Measurements from ENCODE around the gene PTPRR. TPM values are rescaled to one million over a fixed set of nuclear protein-coding genes. Genes with fewer than 3 reads are reported as not detected.

PTPRR gene
- total RNA-seq, 4 donors from 2014 or later, result 0.15 TPM; not detected in 3

DNA sequence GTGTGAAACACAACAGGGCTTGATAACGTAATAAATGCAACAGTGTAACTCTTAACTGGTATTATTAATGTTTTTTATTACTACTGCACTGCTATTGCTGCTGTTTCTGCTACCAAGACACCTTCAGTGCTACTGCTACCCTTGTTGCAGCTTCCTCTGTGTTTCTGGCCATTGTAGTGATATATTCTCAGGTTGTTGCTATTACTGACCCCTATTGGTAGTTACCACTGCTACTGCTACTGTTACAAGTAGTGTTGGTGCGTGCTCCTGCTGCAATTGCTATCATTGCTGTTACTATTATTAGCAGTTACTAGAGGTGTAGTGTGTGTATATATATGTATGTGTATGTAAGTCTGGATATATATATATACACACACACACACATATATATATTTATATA lies 196.1 kb downstream of the PTPRR start:
- no peak for DNase-seq (ENCODE audit: low spot score in 2 of 2)
- H3K4me3 ChIP-seq (ENCODE audit: low read depth, poor library complexity, severe bottlenecking), result no peak overlapping the region
- TF ChIP-seq, protein P1, sequence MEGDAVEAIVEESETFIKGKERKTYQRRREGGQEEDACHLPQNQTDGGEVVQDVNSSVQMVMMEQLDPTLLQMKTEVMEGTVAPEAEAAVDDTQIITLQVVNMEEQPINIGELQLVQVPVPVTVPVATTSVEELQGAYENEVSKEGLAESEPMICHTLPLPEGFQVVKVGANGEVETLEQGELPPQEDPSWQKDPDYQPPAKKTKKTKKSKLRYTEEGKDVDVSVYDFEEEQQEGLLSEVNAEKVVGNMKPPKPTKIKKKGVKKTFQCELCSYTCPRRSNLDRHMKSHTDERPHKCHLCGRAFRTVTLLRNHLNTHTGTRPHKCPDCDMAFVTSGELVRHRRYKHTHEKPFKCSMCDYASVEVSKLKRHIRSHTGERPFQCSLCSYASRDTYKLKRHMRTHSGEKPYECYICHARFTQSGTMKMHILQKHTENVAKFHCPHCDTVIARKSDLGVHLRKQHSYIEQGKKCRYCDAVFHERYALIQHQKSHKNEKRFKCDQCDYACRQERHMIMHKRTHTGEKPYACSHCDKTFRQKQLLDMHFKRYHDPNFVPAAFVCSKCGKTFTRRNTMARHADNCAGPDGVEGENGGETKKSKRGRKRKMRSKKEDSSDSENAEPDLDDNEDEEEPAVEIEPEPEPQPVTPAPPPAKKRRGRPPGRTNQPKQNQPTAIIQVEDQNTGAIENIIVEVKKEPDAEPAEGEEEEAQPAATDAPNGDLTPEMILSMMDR (IDR thresholded peaks at IDR 0.05), result no peak
- TF ChIP-seq POLR2A (IDR thresholded peaks at IDR 0.05), result no peak
- intact Hi-C loops (cut with DNase I; ENCODE audit: low total_unique reads), result loop anchor here (10.0 kb wide), 1 partner anchor 840 kb away; no protein-coding TSS in a partner anchor
- 80 to 85% methylated on average over 2 of the region's 2 CpGs for WGBS, 2 donors

DNA sequence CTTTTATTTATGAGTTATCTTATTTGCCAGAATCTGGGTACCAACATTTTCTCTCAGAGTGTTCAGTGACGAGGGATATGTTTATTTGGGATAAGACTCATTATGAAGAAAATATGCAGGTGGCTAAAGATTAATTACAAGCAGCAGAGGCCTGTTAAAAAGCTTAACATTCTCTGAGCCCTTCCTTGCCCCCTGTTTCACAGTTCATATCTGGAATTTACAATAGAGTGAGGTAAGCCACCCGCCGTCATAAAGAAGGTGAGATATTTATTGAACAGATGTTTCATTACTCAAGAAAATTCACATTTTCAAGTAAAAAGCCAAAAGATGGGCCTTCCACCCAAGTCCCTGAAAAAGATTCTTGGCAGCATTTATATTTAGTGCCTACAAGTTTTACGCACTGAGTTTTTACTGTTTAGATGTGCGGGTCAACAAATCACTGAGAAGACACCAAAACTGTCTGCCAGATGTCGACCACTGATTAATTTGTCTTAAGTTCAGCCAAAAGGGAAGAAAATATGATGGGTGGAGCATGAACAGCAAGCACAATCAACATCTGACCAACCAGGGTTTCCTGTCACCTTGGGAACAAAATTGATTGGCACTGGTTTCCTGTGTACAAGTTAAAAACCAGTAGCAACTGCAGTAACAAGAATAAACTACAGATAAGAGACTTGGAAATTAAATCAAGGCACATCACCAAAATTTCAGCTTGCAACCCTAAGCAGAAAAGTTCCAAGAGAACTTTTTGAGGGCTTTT lies 197.8 kb downstream of the PTPRR start:
- 63 to 64% methylated on average over 6 of the region's 6 CpGs for WGBS, 2 donors
- intact Hi-C loops (cut with DNase I; ENCODE audit: low total_unique reads), result loop anchor here (10.0 kb wide), 1 partner anchor 838 kb away; no protein-coding TSS in a partner anchor
- H3K4me3 ChIP-seq (ENCODE audit: low read depth, poor library complexity, severe bottlenecking), result no peak overlapping the region
- DNase-seq (ENCODE audit: low spot score in 2 of 2), result no peak
- no peak for TF ChIP-seq POLR2A (IDR thresholded peaks at IDR 0.05)
- TF ChIP-seq, protein P1 (IDR thresholded peaks at IDR 0.05), result no peak

DNA sequence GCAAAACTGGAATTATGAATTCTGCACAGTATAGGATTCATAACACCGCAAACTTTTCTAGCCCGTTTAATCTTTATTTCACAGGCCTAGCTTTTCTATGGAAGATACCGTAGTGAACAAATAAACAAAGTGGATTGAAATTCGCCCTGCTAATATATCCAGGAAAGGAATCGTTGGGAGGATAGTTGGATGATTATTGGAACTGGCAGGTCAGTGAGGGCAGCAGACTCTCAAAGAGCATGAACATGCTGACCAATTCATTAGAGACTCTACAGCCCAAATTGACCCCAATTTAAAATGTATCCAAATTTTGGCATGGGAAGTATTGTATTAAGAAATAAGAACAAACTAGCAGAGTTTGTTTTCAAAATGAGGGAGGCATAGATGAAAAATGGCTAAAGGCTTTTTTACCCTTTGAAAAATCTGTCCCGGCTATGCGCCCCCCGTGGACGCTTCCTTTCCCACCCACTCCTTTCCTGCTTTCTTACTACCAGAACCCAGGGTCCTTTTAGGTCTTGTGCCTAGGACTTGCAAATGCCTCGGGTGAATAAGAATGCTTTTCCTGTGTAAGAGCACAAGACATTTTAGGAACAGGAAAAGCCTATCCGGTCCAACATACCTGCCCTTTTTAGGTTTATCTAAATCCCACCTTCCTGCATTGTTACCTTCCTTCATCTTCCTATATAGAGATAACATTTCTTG lies 198.7 kb downstream of the PTPRR start:
- no peak for TF ChIP-seq POLR2A (IDR thresholded peaks at IDR 0.05)
- TF ChIP-seq, protein P1 (IDR thresholded peaks at IDR 0.05), result no peak
- intact Hi-C loops (cut with DNase I; ENCODE audit: low total_unique reads), result loop anchor here (10.0 kb wide), 1 partner anchor 837 kb away; no protein-coding TSS in a partner anchor
- no peak for DNase-seq (ENCODE audit: low spot score in 2 of 2)
- no peak overlapping the region for H3K4me3 ChIP-seq (ENCODE audit: low read depth, poor library complexity, severe bottlenecking)
- WGBS, 2 donors, result 79 to 80% methylated on average over 11 of the region's 11 CpGs

DNA sequence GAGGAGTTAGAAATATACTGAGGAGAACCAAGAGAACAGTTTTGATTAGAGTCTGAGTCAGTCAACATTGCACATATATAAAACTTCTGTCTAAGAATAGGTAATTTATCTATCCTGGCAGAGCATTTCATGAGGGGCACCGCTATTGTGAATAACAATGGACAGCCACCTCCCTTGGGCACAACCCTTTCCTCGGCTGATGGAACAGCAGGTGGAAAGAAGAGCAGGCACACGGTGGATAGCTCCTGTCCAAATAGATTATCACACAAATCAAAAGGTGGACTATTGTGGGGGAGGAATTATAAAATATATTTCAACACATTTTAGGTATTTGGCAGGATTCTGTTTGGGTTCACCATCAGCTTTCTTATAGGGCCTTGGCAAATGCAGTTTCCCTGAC lies 199.3 kb downstream of the PTPRR start:
- WGBS, 2 donors, result 72 to 77% methylated on average over 3 of the region's 3 CpGs
- no peak for TF ChIP-seq POLR2A (IDR thresholded peaks at IDR 0.05)
- TF ChIP-seq, protein P1 (IDR thresholded peaks at IDR 0.05), result no peak
- DNase-seq (ENCODE audit: low spot score in 2 of 2), result no peak
- intact Hi-C loops (cut with DNase I; ENCODE audit: low total_unique reads), result loop anchor here (10.0 kb wide), 1 partner anchor 836 kb away; no protein-coding TSS in a partner anchor
- no peak overlapping the region for H3K4me3 ChIP-seq (ENCODE audit: low read depth, poor library complexity, severe bottlenecking)

DNA sequence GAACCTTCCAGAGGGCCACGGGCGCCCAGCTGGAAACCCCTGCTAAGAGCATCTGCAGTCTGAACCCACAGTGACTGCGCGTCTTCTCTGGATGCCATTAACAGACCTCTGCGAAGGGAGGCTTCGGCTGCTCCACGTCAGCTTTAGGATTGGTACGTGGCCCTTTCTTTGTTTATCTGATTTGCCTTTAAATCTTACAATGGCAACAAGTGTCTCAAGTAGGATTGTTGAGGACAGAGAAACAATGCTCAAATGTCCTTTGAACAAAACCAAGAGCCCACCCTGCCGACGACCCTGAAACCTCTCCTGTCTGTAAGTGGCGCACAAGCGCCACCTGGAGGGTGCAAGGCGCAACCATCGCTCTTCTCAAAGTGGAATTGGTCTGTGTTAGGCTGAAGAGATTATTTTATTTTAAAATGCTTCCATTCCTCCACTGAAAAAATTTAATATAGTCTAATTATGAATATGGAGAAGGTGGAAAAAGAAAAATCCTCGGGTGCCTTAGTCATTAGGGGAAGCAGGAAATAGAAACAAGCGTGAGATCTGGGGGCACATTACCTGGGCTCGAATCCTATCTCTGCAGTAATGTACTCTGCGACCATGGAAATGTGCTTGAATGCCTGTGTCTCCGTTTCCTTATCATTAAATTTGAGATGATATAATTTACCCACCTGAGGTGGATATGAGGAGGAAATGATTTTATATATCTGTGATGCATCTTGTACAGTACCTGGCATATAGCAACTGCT lies 200.7 kb downstream of the PTPRR start:
- no peak for TF ChIP-seq POLR2A (IDR thresholded peaks at IDR 0.05)
- TF ChIP-seq, protein P1 (IDR thresholded peaks at IDR 0.05), result no peak
- intact Hi-C loops (cut with DNase I; ENCODE audit: low total_unique reads), result loop anchor here (10.0 kb wide), 2 partner anchors 125 to 835 kb away; no protein-coding TSS in a partner anchor
- no peak overlapping the region for H3K4me3 ChIP-seq (ENCODE audit: low read depth, poor library complexity, severe bottlenecking)
- no peak for DNase-seq (ENCODE audit: low spot score in 2 of 2)
- WGBS, 2 donors, result 35 to 38% methylated on average over 19 of the region's 19 CpGs
